Ishikawa (cell line): ENCODE measurements around the gene USP47.

ENCODE experiments used
- CEBPB ChIP-seq: IDR thresholded peaks from 2 replicates; pipeline ENCODE4 v1.6.1; 2012
- EGR1 ChIP-seq: IDR thresholded peaks from 2 replicates; pipeline ENCODE4 v1.6.1; 2012
- ZBTB7A ChIP-seq: IDR thresholded peaks from 2 replicates; pipeline ENCODE4 v1.6.1; 2012; ENCODE audit warnings: low read depth

DNA sequence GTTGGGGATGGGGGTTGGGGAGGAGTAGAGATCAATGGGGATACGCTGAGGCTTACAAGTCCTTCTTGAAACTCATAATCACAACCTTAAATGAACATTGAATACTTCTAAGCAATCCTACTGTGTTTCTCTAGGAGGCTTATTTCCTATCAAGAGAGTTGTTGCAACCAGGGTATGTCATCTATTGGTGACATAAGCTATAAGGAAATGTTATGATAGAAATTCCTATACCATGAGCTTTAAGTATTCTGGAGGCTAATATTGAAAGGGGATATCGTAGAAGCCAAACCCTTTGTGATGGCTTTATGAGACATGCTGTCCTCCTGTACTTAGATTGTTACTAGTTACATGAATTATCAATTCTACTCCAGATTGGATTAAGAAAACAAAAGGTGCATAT lies 93.8 kb downstream of the USP47 start:
- TF ChIP-seq ZBTB7A: no peak
- TF ChIP-seq EGR1: no peak
- no peak for TF ChIP-seq CEBPB
